HUES6 (cell line): Measurements from ENCODE around the gene KRTAP5-10.
"Not testable (repeated sequence)": the region's sequence is repeated elsewhere in the genome, so short reads cannot be mapped to it uniquely, and the experiment has no call there.

Source experiments
- H3K27ac ChIP-seq: 2 replicates; pipeline ENCODE4 v1.7.0; 2013; ENCODE audit warnings: low read depth, mild to moderate bottlenecking, low read length, inconsistent platforms
- H3K27me3 ChIP-seq: 2 replicates; pipeline ENCODE4 v1.6.1; 2013; ENCODE audit warnings: low read length; ENCODE audit not compliant: control insufficient read depth, insufficient read depth
- H3K36me3 ChIP-seq: 2 replicates; pipeline ENCODE4 v1.6.1; 2013; ENCODE audit warnings: low read length; ENCODE audit not compliant: control insufficient read depth, insufficient read depth
- H3K4me1 ChIP-seq: 2 replicates; pipeline ENCODE4 v1.6.1; 2013; ENCODE audit warnings: low read length; ENCODE audit not compliant: control insufficient read depth, insufficient read depth
- H3K4me3 ChIP-seq: 2 replicates; pipeline ENCODE4 v1.5.1; 2013; ENCODE audit warnings: low read depth, low read length
- H3K9ac ChIP-seq: one replicate; pipeline ENCODE4 v1.6.1; 2013; ENCODE audit warnings: mild to moderate bottlenecking, low read length
- H3K9me3 ChIP-seq: 2 replicates; pipeline ENCODE4 v1.6.1; 2013; ENCODE audit warnings: low read depth, low read length; ENCODE audit not compliant: control insufficient read depth, insufficient read depth

Gene KRTAP5-10

DNA sequence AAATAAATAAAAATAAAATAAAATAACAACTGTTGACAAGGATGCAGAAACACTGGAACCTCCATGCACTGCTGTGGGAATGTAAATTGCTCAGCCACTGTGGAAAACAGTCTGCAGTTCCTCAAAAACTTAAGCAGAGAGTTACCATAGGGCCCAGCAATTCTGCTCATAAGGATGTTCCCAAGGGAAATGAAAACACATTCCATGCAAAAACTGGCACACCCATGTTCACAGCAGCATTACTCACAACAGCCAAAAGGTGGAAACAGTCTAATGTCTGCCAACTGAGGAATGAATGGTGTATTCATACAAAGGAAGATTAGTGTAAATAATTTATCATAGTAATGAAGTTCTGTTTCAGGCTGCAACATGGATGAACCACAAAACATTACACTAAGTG is 3.2 kb upstream of the KRTAP5-10 start:
- Histone ChIP-seq H3K36me3 (no peaks in the 10 kb centered on the region), H3K27me3 (no peaks in the 10 kb centered on the region), H3K4me3 (no peak overlapping the region), H3K9me3 (peaks cover 14% of the 10 kb centered on the region), H3K27ac (no peak overlapping the region), H3K4me1 (peaks cover 9% of the 10 kb centered on the region), H3K9ac (no peak overlapping the region)

- Histone ChIP-seq H3K4me1 (peaks cover 14% of the 10 kb centered on the region), H3K27ac (no peak overlapping the region), H3K9me3 (peaks cover 11% of the 10 kb centered on the region; the same call in 1 of the 2 replicates)
Observed at GRCh38 chr11:71563406-71563805, 2.0 kb upstream of the KRTAP5-10 start.

DNA sequence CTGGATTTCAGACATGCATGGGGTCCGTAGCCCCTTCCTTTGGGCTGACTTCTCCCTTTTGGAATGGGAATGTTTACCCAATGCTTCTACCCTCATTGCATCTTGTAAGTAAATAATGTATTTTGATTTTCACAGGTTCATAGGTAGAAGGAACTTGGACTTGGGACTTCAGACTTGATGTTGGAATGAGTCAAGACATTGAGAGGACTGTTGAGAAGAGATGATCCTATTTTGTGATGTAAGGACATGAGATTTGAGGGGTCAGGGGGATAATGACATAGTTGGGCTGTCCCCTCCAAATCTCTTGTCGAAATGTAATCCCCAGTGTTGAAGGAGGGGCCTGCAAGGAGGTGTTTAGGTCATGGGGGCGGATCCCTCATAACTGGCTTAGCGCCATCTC is 933 bp upstream of the KRTAP5-10 start:
- Histone ChIP-seq H3K4me3 (no peak overlapping the region), H3K9ac (no peak overlapping the region), H3K36me3 (no peaks in the 10 kb centered on the region), H3K4me1 (peaks cover 21% of the 10 kb centered on the region), H3K27me3 (no peaks in the 10 kb centered on the region), H3K9me3 (peaks cover 11% of the 10 kb centered on the region; the same call in 1 of the 2 replicates), H3K27ac (no peak overlapping the region)

More at GRCh38 chr11:71563406-71563805, 2.0 kb upstream of the KRTAP5-10 start:
- Histone ChIP-seq H3K4me3 (no peak overlapping the region), H3K9ac (no peak overlapping the region), H3K36me3 (no peaks in the 10 kb centered on the region), H3K27me3 (no peaks in the 10 kb centered on the region)

DNA sequence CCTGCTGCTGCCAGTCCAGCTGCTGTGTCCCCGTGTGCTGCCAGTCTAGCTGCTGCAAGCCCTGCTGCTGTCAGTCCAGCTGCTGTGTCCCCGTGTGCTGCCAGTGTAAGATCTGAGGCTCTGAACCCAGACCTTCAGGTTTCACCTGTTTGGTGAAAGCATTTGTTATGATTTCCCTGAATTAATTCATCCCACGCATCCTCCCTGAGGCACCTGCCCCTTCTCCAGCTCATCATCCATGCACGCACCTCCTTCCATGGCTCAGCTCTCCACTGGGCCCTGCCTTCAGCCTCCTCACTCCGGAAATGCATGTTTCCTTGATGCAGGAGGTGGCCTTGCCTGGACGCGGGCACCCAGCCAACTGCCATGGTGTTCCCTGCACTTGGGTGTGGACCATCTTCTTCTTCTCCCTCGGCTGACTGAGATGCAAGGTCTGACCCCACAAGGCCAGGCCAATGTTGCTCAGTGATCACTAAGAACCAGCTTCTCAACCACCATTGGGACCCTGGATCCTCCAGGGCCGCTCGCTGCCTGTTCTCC is 788 bp downstream of the KRTAP5-10 start:
- H3K9ac ChIP-seq: no peak overlapping the region
- H3K9me3 ChIP-seq: peaks cover 7% of the 10 kb centered on the region; the same call in 1 of the 2 replicates
- H3K4me3 ChIP-seq: no peak overlapping the region
- H3K27me3 ChIP-seq: no peaks in the 10 kb centered on the region
- peaks cover 21% of the 10 kb centered on the region for H3K4me1 ChIP-seq
- no peak overlapping the region for H3K27ac ChIP-seq
- no peaks in the 10 kb centered on the region for H3K36me3 ChIP-seq

GRCh38 chr11:71566626-71567599 is 1.6 kb downstream of the KRTAP5-10 start:
- not testable (repeated sequence) for H3K4me3 ChIP-seq, H3K36me3 ChIP-seq, H3K9ac ChIP-seq, H3K9me3 ChIP-seq, H3K27me3 ChIP-seq, H3K27ac ChIP-seq
- peaks cover 21% of the 10 kb centered on the region for H3K4me1 ChIP-seq

- H3K9ac ChIP-seq, H3K27me3 ChIP-seq: not testable (repeated sequence)
Observed at GRCh38 chr11:71567633-71568032, 2.3 kb downstream of the KRTAP5-10 start.

DNA sequence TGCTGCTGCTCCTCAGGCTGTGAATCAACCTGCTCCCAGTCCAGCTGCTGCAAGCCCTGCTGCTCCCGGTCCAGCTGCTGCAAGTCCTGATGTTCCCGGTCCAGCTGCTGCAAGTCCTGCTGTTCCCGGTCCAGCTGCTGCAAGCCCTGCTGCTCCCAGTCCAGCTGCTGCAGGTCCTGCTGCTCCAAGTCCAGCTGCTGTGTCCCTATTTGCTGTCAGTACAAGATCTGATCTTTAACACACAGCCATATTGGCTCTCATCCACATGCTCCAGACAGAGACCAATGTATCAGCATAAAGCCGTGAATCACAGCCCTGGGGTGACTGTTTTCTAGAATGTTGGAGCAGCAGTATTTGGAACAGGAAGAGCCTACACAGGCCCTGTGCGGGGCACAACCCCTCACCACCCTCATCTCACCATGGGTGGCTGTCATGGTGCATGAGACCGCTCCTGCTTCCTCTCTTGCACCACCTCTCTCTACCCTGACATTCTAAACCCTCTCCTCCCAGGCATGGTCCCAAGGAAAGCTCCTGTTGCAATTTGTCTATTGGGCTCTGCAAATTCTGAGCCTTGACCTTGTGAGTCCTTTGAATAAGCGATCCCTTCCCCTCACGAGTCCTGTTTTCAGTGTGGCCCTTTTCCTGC is 3.5 kb downstream of the KRTAP5-10 start:
- H3K27ac ChIP-seq: no peak overlapping the region
- H3K4me1 ChIP-seq: peaks cover 21% of the 10 kb centered on the region
- no peak overlapping the region for H3K9ac ChIP-seq
- no peaks in the 10 kb centered on the region for H3K27me3 ChIP-seq
- no peak overlapping the region for H3K4me3 ChIP-seq
- no peaks in the 10 kb centered on the region for H3K9me3 ChIP-seq
- no peaks in the 10 kb centered on the region for H3K36me3 ChIP-seq

More at GRCh38 chr11:71567633-71568032, 2.3 kb downstream of the KRTAP5-10 start:
- not testable (repeated sequence) for H3K27ac ChIP-seq, H3K9me3 ChIP-seq, H3K36me3 ChIP-seq, H3K4me3 ChIP-seq
- peaks cover 21% of the 10 kb centered on the region for H3K4me1 ChIP-seq

DNA sequence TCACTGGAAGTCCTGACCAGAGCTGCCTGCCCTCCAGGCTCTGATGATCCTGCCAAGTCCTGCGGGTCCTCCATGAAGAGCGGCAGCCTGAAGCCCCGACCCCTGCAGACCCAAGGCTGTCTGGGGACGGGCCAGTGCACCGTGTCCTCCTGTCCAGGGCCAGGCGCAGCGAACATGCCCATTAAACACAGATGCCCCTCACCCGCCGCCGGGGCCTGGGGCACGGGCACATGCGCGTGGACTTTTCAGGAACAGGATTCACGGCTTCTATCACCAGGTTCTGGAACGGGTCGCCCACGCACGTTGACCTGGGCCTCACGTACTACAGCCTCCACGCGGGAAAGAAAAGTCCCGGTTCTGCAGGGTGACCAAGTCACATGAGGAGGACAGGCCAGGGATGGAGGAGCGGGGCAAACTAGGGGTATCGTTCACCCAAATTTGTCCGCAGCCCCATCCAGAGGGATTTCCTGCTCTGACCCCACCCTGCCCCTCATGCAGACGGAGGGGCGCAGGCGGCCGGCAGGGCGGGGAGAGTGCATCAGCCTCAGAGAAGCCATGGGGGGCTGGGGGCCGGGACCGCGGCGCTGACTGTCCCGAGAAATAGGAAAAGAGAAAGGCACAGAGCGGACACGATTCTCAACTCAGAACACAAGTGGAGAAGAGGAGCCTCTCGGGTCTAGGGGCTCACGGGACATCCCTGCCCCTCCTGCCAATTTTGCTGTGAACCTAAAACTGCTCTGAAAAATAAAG is 5.9 kb downstream of the KRTAP5-10 start:
- H3K9me3 ChIP-seq, H3K4me3 ChIP-seq, H3K36me3 ChIP-seq, H3K27ac ChIP-seq, H3K27me3 ChIP-seq, H3K9ac ChIP-seq: not testable (repeated sequence)
- peaks cover 19% of the 10 kb centered on the region for H3K4me1 ChIP-seq

GRCh38 chr11:71572811-71573210 is 7.4 kb downstream of the KRTAP5-10 start:
- no peak overlapping the region for H3K4me3 ChIP-seq
- no peaks in the 10 kb centered on the region for H3K27me3 ChIP-seq
- H3K36me3 ChIP-seq: no peaks in the 10 kb centered on the region
- no peaks in the 10 kb centered on the region for H3K9me3 ChIP-seq
- H3K27ac ChIP-seq: no peak overlapping the region
- H3K9ac ChIP-seq: no peak overlapping the region
- H3K4me1 ChIP-seq: peaks cover 7% of the 10 kb centered on the region; the same call in 1 of the 2 replicates

- Histone ChIP-seq H3K9me3 (no peaks in the 10 kb centered on the region), H3K27me3 (no peaks in the 10 kb centered on the region), H3K36me3 (no peaks in the 10 kb centered on the region), H3K9ac (no peak overlapping the region), H3K27ac (no peak overlapping the region), H3K4me3 (no peak overlapping the region), H3K4me1 (no peaks in the 10 kb centered on the region)
Observed at GRCh38 chr11:71574418-71574817, 9.1 kb downstream of the KRTAP5-10 start.
